ENCODE results near the gene CELF4. TPM values are rescaled to one million over a fixed set of nuclear protein-coding genes. Genes with fewer than 3 reads are reported as not detected.

CELF4 gene
- total and polyA plus RNA-seq, 4 donors: 0.24 to 3.0 (median 1.3) TPM

- DNase-seq (no peak), ATAC-seq (ENCODE audit: insufficient read depth, low FRiP score) (no peak)
- WGBS, 2 donors: 80 to 81% methylated on average over 7 of the region's 7 CpGs
- Histone ChIP-seq H3K27ac (ENCODE audit: low read depth in 1 of 2, low read length in 1 of 2) (no peak overlapping the region), H3K36me3 (ENCODE audit: control insufficient read depth in 4 of 4, insufficient read depth in 4 of 4, low read length in 4 of 4) (no peaks in the 10 kb centered on the region), H3K4me3 (no peak overlapping the region), H3K27me3 (ENCODE audit: control insufficient read depth in 3 of 3, insufficient read depth in 3 of 3, low read length in 2 of 3) (peaks cover 0 to 3% (median 0%) of the 10 kb centered on the region in 3 donors), H3K9ac (ENCODE audit: insufficient read depth in 1 of 2, low read length in 2 of 2) (no peak overlapping the region), H3K9me3 (ENCODE audit: control insufficient read depth in 4 of 4, insufficient read depth in 3 of 4, low read length in 3 of 4) (peaks cover 0 to 3% (median 0%) of the 10 kb centered on the region in 4 donors), H3K4me1 (ENCODE audit: control insufficient read depth in 5 of 5, insufficient read depth in 5 of 5, low read length in 5 of 5) (no peaks in the 10 kb centered on the region)
- no peak for TF ChIP-seq CTCF (IDR thresholded peaks at IDR 0.05; ENCODE audit: control extremely low read depth, extremely low read depth)
These were observed 236.5 kb downstream of the CELF4 start for GRCh38 chr18:37328946-37329719.

GRCh38 chr18:37327063-37327577 is 238.5 kb downstream of the CELF4 start:
- WGBS, 2 donors: 73 to 80% methylated on average over 6 of the region's 6 CpGs
- ATAC-seq (ENCODE audit: insufficient read depth, low FRiP score): no peak

GRCh38 chr18:37322492-37323035 is 243.0 kb downstream of the CELF4 start:
- 35 to 37% methylated on average over 15 of the region's 15 CpGs for WGBS, 2 donors
- H3K9ac ChIP-seq (ENCODE audit: insufficient read depth in 1 of 2, low read length in 2 of 2): no peak overlapping the region
- H3K9me3 ChIP-seq (ENCODE audit: control insufficient read depth in 4 of 4, insufficient read depth in 3 of 4, low read length in 3 of 4): peaks cover 0 to 2% (median 0%) of the 10 kb centered on the region in 4 donors
- H3K4me1 ChIP-seq (ENCODE audit: control insufficient read depth in 5 of 5, insufficient read depth in 5 of 5, low read length in 5 of 5): peaks cover 0 to 4% (median 0%) of the 10 kb centered on the region in 5 donors
- no peaks in the 10 kb centered on the region for H3K36me3 ChIP-seq (ENCODE audit: control insufficient read depth in 4 of 4, insufficient read depth in 4 of 4, low read length in 4 of 4)
- H3K4me3 ChIP-seq: no peak overlapping the region
- DNase-seq (peak; percentile 56 to 70 (median 67)), ATAC-seq (ENCODE audit: insufficient read depth, low FRiP score) (no peak)
- no peak overlapping the region for H3K27ac ChIP-seq (ENCODE audit: low read depth in 1 of 2, low read length in 1 of 2)
- TF ChIP-seq CTCF (IDR thresholded peaks at IDR 0.05; ENCODE audit: control extremely low read depth, extremely low read depth): peak; percentile 27
- H3K27me3 ChIP-seq (ENCODE audit: control insufficient read depth in 3 of 3, insufficient read depth in 3 of 3, low read length in 2 of 3): no peaks in the 10 kb centered on the region

More at GRCh38 chr18:37327063-37327577, 238.5 kb downstream of the CELF4 start:
- Histone ChIP-seq H3K4me1 (ENCODE audit: control insufficient read depth in 5 of 5, insufficient read depth in 5 of 5, low read length in 5 of 5) (peaks cover 0 to 2% (median 0%) of the 10 kb centered on the region in 5 donors), H3K27ac (ENCODE audit: low read depth in 1 of 2, low read length in 1 of 2) (no peak overlapping the region), H3K9me3 (ENCODE audit: control insufficient read depth in 4 of 4, insufficient read depth in 3 of 4, low read length in 3 of 4) (peaks cover 0 to 5% (median 0%) of the 10 kb centered on the region in 4 donors), H3K36me3 (ENCODE audit: control insufficient read depth in 4 of 4, insufficient read depth in 4 of 4, low read length in 4 of 4) (no peaks in the 10 kb centered on the region), H3K27me3 (ENCODE audit: control insufficient read depth in 3 of 3, insufficient read depth in 3 of 3, low read length in 2 of 3) (peaks cover 0 to 3% (median 0%) of the 10 kb centered on the region in 3 donors), H3K9ac (ENCODE audit: insufficient read depth in 1 of 2, low read length in 2 of 2) (no peak overlapping the region), H3K4me3 (no peak overlapping the region)
- no peak for DNase-seq
- TF ChIP-seq CTCF (IDR thresholded peaks at IDR 0.05; ENCODE audit: control extremely low read depth, extremely low read depth): no peak
